DND-41 (cell line): Measurements from ENCODE around the gene BZW2.

Experiments
- ATAC-seq: fragments of 200-7000 bp; cut with Tn5 transposase; 3 replicates; pipeline ENCODE4 v1.9.1; 2021; ENCODE audit warnings: low read depth; ENCODE audit not compliant: insufficient read depth
- DNase-seq: peaks from one replicate; pipeline ENCODE4 v3.0.0-alpha.2; 2020
- H2AFZ ChIP-seq: 2 replicates; pipeline ENCODE4 v1.6.0; 2012; ENCODE audit warnings: low read depth, low read length
- H3K27ac ChIP-seq: 2 replicates; pipeline ENCODE4 v1.5.1; 2012; ENCODE audit warnings: low read length, inconsistent platforms
- H3K27me3 ChIP-seq: fragments of 200-600 bp; sonication (generic); 2 replicates; pipeline ENCODE4 v1.6.0; 2012; ENCODE audit warnings: low read length, mild to moderate bottlenecking, inconsistent platforms; ENCODE audit not compliant: insufficient read depth, poor library complexity
- H3K36me3 ChIP-seq: 2 replicates; pipeline ENCODE4 v1.5.1; 2012; ENCODE audit warnings: low read length, inconsistent platforms; ENCODE audit not compliant: insufficient read depth
- H3K4me1 ChIP-seq: 2 replicates; pipeline ENCODE4 v1.5.1; 2012; ENCODE audit warnings: mild to moderate bottlenecking, low read length; ENCODE audit not compliant: insufficient read depth
- H3K4me2 ChIP-seq: 2 replicates; pipeline ENCODE4 v1.6.0; 2012; ENCODE audit warnings: mild to moderate bottlenecking, moderate library complexity, low read length, inconsistent platforms; ENCODE audit not compliant: insufficient read depth
- H3K4me3 ChIP-seq, 2 experiments: fragments of 200-600 bp in 1 of 2; shearing (Covaris generic) in 1 of 2; 2 replicates each; pipeline ENCODE4 v1.5.1; 2012 to 2016; ENCODE audit warnings: inconsistent platforms in 2 of 2, low read length in 2 of 2, mild to moderate bottlenecking in 2 of 2, low read depth in 1 of 2, moderate library complexity in 1 of 2
- H3K79me2 ChIP-seq: 2 replicates; pipeline ENCODE4 v1.6.0; 2012; ENCODE audit warnings: low read length, inconsistent platforms; ENCODE audit not compliant: insufficient read depth
- H3K9ac ChIP-seq: 2 replicates; pipeline ENCODE4 v1.6.0; 2012; ENCODE audit warnings: low read depth, mild to moderate bottlenecking, inconsistent platforms, low read length, moderate library complexity
- H3K9me3 ChIP-seq: 2 replicates; pipeline ENCODE4 v1.5.1; 2012; ENCODE audit warnings: low read length, moderate library complexity, mild to moderate bottlenecking, inconsistent platforms; ENCODE audit not compliant: insufficient read depth, severe bottlenecking
- H4K20me1 ChIP-seq: 2 replicates; pipeline ENCODE4 v1.6.0; 2012; ENCODE audit warnings: low read length; ENCODE audit not compliant: insufficient read depth
- CTCF ChIP-seq: IDR thresholded peaks from 2 replicates; pipeline ENCODE4 v1.5.1; 2012; ENCODE audit warnings: borderline replicate concordance, low read length, moderate library complexity, mild to moderate bottlenecking; ENCODE audit not compliant: poor library complexity, severe bottlenecking; ENCODE audit errors: extremely low read depth
- EZH2 ChIP-seq: IDR thresholded peaks from 3 replicates; pipeline ENCODE4 v1.6.1; 2012; ENCODE audit warnings: borderline replicate concordance, low read depth, mild to moderate bottlenecking, moderate library complexity, low read length, inconsistent platforms; ENCODE audit not compliant: severe bottlenecking

The BZW2 gene

GRCh38 chr7:16648551-16648950 is 2.6 kb downstream of the BZW2 start:
- Histone ChIP-seq H3K9me3 (no peaks in the 10 kb centered on the region), H3K27ac (no peak overlapping the region), H4K20me1 (peaks cover 59% of the 10 kb centered on the region; the same call in 1 of the 2 replicates), H3K4me2 (peak overlapping the region; percentile 77; the same call in 1 of the 2 replicates), H3K9ac (no peak overlapping the region), H3K36me3 (no peaks in the 10 kb centered on the region; the same call in 1 of the 2 replicates), H2AFZ (no peak overlapping the region), H3K4me1 (peaks cover 44% of the 10 kb centered on the region), H3K4me3 (peak overlapping the region in 1 of 2 experiments; percentile 31; a peak in 1 of 4 replicates), H3K27me3 (no peaks in the 10 kb centered on the region), H3K79me2 (peaks cover 94% of the 10 kb centered on the region)
- TF ChIP-seq EZH2 (no peak), CTCF (no peak)
- DNase-seq (no peak), ATAC-seq (no peak)

- DNase-seq, result no peak
- peaks cover 38% of the 10 kb centered on the region for H3K4me1 ChIP-seq
- H3K79me2 ChIP-seq, result peaks cover 94% of the 10 kb centered on the region
- H3K9me3 ChIP-seq, result no peaks in the 10 kb centered on the region
- no peaks in the 10 kb centered on the region; the same call in 1 of the 2 replicates for H3K36me3 ChIP-seq
- no peak overlapping the region for H3K4me3 ChIP-seq
- no peak overlapping the region for H2AFZ ChIP-seq
- no peak overlapping the region for H3K27ac ChIP-seq
- ATAC-seq, result no peak
- H3K9ac ChIP-seq, result no peak overlapping the region
- no peaks in the 10 kb centered on the region for H3K27me3 ChIP-seq
- peaks cover 61% of the 10 kb centered on the region; the same call in 1 of the 2 replicates for H4K20me1 ChIP-seq
- TF ChIP-seq EZH2, result no peak
- peak overlapping the region; percentile 77; the same call in 1 of the 2 replicates for H3K4me2 ChIP-seq
These were observed 3.2 kb downstream of the BZW2 start for GRCh38 chr7:16649196-16649595.

- H3K4me3 ChIP-seq, result no peak overlapping the region
These were observed 4.3 kb downstream of the BZW2 start for GRCh38 chr7:16650266-16650665.

More at GRCh38 chr7:16650266-16650665, 4.3 kb downstream of the BZW2 start:
- no peaks in the 10 kb centered on the region; the same call in 1 of the 2 replicates for H3K36me3 ChIP-seq
- peaks cover 61% of the 10 kb centered on the region; the same call in 1 of the 2 replicates for H4K20me1 ChIP-seq
- no peaks in the 10 kb centered on the region for H3K9me3 ChIP-seq
- no peak overlapping the region for H2AFZ ChIP-seq
- H3K9ac ChIP-seq, result no peak overlapping the region
- no peaks in the 10 kb centered on the region for H3K27me3 ChIP-seq
- H3K4me2 ChIP-seq, result peak overlapping the region; percentile 31; the same call in 1 of the 2 replicates
- H3K4me1 ChIP-seq, result peaks cover 32% of the 10 kb centered on the region
- no peak overlapping the region for H3K27ac ChIP-seq
- peaks cover 94% of the 10 kb centered on the region for H3K79me2 ChIP-seq
- ATAC-seq (no peak), DNase-seq (no peak)
- TF ChIP-seq CTCF, result no peak
- TF ChIP-seq EZH2, result no peak
